NB4 (cell line): ENCODE data around the gene MED22.

Experiments
- DNase-seq: peaks from one replicate; pipeline ENCODE4 v3.0.0; 2010; ENCODE audit warnings: low read depth
- H3K4me3 ChIP-seq: one replicate; pipeline ENCODE4 v1.5.1; 2011; ENCODE audit warnings: mild to moderate bottlenecking, low read depth, low read length, moderate library complexity
- MYC ChIP-seq: IDR thresholded peaks from 2 replicates; pipeline ENCODE4 v1.6.1; 2011; ENCODE audit warnings: low read depth, low read length
- POLR2A ChIP-seq: IDR thresholded peaks from 2 replicates; pipeline ENCODE4 v1.6.1; 2011; ENCODE audit warnings: mild to moderate bottlenecking; ENCODE audit not compliant: insufficient read length; ENCODE audit errors: extremely low read depth
- TF ChIP-seq, protein P1 (sequence below): IDR thresholded peaks from 2 replicates; pipeline ENCODE4 v1.6.1; 2011; ENCODE audit warnings: low read depth, low read length
- TF ChIP-seq, protein P2 (sequence below): IDR thresholded peaks from one replicate; pipeline ENCODE4 v1.5.1; 2012; ENCODE audit warnings: low read depth, low read length

The MED22 gene

DNA sequence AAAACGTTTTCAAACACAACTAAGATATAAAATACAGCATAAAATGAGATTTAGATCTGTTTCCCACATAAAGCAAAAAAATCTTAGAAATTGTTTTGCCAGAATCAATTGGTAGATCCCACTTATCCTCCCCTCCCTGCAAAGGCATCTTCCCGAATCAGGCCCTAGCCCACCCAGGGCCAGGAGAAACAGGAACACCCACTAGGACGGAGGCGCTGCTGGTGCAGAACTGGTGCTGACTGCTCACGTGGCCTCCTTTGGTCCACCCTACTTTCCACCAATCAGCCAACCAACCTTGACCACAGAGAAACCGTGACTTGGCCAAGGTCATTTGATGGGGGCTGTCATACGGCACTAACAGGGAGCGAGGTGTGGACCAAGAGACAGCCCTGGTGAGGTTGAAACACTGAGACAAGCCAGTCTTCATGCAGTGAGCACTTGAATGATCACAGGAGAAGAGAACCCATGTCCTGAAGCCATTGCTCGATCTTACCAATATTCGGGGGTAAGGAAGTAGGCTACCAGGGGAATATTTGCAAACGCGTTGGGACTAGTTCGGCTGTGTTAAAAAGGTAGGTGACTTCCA is 13.7 kb upstream of the MED22 start:
- no peak overlapping the region for H3K4me3 ChIP-seq
- TF ChIP-seq, protein P1, sequence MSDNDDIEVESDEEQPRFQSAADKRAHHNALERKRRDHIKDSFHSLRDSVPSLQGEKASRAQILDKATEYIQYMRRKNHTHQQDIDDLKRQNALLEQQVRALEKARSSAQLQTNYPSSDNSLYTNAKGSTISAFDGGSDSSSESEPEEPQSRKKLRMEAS, result no peak
- TF ChIP-seq MYC (no peak), POLR2A (no peak)
- TF ChIP-seq, protein P2, sequence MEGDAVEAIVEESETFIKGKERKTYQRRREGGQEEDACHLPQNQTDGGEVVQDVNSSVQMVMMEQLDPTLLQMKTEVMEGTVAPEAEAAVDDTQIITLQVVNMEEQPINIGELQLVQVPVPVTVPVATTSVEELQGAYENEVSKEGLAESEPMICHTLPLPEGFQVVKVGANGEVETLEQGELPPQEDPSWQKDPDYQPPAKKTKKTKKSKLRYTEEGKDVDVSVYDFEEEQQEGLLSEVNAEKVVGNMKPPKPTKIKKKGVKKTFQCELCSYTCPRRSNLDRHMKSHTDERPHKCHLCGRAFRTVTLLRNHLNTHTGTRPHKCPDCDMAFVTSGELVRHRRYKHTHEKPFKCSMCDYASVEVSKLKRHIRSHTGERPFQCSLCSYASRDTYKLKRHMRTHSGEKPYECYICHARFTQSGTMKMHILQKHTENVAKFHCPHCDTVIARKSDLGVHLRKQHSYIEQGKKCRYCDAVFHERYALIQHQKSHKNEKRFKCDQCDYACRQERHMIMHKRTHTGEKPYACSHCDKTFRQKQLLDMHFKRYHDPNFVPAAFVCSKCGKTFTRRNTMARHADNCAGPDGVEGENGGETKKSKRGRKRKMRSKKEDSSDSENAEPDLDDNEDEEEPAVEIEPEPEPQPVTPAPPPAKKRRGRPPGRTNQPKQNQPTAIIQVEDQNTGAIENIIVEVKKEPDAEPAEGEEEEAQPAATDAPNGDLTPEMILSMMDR, result no peak

DNA sequence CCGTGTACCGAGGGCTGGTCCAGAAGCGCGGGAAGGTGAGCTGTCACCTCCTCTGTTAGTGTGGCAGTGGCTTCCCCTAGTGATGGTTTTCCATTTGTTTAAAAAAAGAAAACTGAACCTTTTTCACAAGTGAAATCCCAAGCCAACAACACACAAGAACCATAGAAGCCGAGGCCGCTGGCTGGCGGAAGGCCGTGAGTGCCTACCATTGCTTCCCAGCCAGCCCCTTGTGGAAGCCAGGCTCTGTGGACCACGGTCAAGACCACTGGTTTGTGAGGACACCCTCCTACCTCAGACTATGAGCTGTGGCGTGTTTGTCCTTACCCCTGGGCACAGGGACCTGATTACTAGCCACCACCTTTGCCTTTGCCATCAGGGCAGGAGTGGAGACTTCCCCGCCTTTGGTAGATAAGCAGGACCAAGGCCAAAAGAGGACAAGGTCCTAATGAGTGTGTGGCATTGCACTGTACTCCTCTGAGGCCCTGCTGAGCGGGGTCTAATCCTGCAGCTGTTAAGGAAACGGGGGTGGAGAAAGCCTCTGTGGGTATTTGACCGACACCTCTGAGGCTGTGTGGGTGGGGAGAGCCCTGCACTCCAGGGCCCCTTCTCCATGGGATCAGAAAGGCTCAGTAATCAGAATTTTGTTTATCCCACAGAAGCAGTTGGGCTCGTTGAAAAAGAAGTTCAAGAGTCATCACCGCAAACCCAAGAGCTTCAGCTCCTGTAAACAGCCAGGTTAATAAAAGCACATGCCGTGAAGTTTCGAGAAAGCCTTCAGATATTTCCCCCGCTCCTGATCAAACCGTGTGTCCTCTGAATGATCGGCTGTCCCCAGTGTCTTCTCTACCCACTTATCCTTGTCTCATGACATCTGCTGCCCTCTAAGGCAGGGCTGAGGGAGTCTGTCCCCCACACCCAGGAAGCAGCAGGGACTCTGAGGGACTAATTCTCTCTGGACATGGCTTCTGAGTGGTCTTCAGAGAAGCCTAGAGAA is 12.8 kb upstream of the MED22 start:
- no peak for TF ChIP-seq MYC
- TF ChIP-seq POLR2A, result peak; percentile 5
- H3K4me3 ChIP-seq, result no peak overlapping the region

More for the DNA sequence above, 13.7 kb upstream of the MED22 start:
- DNase-seq, result no peak

DNA sequence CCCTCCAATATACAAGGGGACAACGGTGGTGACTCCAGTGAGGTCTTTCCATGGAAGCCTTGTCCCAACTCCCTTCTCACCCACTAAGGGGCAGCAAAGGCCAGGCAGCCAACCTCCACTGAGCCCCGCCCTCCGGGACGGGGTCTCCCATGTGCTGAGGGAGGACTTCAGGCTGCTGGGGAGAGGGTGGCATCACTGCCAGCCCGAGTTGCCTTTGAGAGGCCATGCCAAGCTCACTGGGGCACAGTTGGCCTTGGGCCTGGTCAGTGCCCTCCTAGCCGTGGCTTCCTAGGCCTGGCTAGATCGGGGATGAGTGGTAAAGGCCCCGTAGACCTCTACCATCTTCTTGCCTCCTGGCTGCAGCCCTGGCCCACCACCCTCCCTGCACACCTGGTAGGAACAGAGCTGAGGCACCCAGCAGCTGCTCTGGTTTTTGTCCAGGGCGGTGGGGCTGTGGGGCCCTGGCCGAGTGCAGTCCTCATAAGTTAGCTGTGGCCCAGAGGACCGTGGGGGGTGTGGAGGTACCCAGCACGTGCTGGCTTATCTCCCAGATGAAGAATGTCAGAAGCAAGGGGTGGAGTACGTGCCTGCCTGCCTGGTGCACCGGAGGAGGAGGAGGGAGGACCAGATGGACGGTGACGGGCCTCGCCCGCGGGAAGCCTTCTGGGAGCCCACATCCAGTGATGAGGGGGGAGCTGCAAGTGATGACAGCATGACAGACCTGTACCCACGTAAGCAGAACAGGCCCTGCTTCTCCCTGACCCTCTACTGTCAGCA is 11.7 kb upstream of the MED22 start:
- no peak for TF ChIP-seq POLR2A
- TF ChIP-seq, protein P1, result no peak
- TF ChIP-seq, protein P2, result peak; percentile 36
- no peak for TF ChIP-seq MYC
- peak; percentile 57 for DNase-seq
- H3K4me3 ChIP-seq, result no peak overlapping the region

More for the DNA sequence above, 12.8 kb upstream of the MED22 start:
- DNase-seq, result no peak

DNA sequence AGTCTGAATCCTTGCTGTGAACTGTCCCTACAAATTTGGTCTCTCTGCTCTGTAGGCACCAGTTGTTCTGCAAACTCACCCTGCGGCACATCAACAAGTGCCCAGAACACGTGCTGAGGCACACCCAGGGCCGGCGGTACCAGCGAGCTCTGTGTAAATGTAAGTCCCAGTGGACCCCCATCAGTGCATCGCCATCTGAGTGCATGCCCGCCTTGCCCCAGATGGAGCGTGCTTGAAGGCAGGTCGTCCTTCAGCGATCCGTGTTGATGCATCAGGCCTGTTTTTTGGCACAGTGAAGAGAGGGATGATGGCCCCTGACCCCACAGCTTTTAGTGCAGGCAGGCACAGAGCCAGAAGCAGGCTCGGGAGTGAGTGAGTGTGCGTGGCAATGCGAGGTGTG is 9.7 kb upstream of the MED22 start:
- H3K4me3 ChIP-seq, result peak overlapping the region; percentile 59
- DNase-seq, result no peak
- TF ChIP-seq MYC, result no peak
- TF ChIP-seq, protein P2, result no peak
- no peak for TF ChIP-seq POLR2A
- TF ChIP-seq, protein P1, result no peak

DNA sequence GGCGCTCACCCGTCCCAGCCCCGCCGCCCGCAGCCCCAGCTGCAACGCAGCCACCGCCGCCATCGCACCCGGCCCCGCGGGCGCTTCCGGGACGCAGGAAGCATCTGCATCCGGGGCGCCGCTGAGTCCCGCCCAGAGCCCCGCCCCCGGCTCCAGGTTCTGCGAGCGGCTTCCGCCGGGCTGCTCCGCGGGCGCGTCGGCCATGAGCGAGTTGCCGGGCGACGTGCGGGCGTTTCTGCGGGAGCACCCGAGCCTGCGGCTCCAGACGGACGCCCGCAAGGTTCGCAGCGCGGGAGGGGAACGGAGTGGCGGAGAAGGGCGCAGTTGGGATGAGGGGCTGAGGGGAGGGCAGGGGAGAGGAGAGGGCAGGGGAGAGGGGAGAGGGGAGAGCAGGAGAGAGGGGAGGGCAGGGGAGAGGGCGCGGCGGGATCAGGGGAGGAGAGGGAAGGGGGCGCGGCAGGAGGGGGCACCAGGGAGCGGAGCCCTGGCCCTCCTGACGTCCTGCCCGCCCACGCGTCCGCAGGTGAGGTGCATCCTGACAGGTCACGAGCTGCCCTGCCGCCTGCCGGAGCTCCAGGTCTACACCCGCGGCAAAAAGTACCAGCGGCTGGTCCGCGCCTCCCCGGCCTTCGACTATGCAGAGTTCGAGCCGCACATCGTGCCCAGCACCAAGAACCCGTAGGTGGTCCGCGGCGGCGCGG is 8.6 kb upstream of the MED22 start, which contains the start of the genes SURF1 and SURF2:
Gene SURF1 (minus strand): TSS at position 97 of the 701 bp plus-strand sequence. CDS start 34 bp downstream, at position 63.
Gene SURF2 (plus strand): TSS at position 160 of the 701 bp plus-strand sequence. CDS start 43 bp downstream, at position 203.
- TF ChIP-seq POLR2A (peak; percentile 72), MYC (no peak; the same call in 1 of the 2 replicates)
- peak within 1 kb of the TSS; percentile 85 for H3K4me3 ChIP-seq
- peak; percentile 88 for DNase-seq

DNA sequence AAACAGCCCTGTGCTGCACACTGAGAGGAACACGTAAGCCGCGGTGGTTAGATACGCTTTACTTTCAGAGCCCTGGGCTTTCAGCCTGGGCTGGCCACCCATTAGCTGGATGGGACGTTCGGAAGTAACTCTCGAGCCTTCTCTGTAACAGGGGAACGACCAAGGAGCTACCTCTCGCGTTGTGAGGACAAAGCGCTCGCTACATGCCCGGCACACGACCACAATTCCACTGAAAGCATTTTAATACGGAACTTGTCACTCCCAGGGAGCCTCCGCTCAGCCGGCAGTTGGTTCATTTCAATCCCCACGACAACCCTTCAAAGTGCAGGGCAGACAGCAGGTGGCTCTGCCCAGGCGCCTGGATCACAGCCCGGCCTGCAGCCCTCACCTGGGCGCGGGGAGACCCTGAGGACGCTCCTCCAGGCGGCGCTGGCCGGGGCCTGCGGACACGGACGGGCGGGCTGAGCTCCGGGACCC is 8.0 kb upstream of the MED22 start:
- peak; percentile 47 for DNase-seq
- peak overlapping the region; percentile 85 for H3K4me3 ChIP-seq
- TF ChIP-seq, protein P2, result no peak
